Heart left ventricle (tissue), 13 donors: ENCODE measurements around the gene LRRC27.

Source experiments
- POLR2A ChIP-seq, 2 donors: fragments of 450-650 bp; IDR thresholded peaks; one replicate each; pipeline ENCODE4 v1.6.1; 2017; ENCODE audit warnings: antibody characterized with exemption in 2 of 2, mild to moderate bottlenecking in 2 of 2, moderate library complexity in 2 of 2
- TF ChIP-seq, protein P1 (sequence below), 12 donors: fragments of 200-600 bp; sonication (generic) in 4 of 12; IDR thresholded peaks; one replicate each; pipeline versions ENCODE4 v1.5.0 to v1.8.0; 2018 to 2022; ENCODE audit warnings: antibody characterized with exemption in 12 of 12, mild to moderate bottlenecking in 5 of 12
- donor health status: ischemic (EF 13 %, LVEDD 7.1; RV severe dilation, severe dysfunction).
- donor health status: DM: no; HTN: yes; CAD: no.
- donor health status: DM: no; HTN: no; CAD: no.
- donor health status: ischemic (EF 25% LVEDD 6.9; RV normal size, moderate dysfunction).
- donor health status: ischemic (EF 25% LVEDD 5.7; RV mildly dilated, moderate dysfunction).
- donor health status: ischemic (EF 35%, LVEDD 5.7; RV mildly dilated, moderate dysfunction).
- donor health status: nonischemic (EF 11% LVEDD 7.7; RV severe dilation, severe dysfunction).
- donor health status: DM: yes; HTN: yes; CAD: no.
- donor health status: PGD.
- donor health status: ischemic (EF 29% LVEDD 5.4; RV normal size, mild dysfunction).
- donor health status: nonischemic (EF 23%, LVEDD 6.1; RV moderate dilation, normal function).

DNA sequence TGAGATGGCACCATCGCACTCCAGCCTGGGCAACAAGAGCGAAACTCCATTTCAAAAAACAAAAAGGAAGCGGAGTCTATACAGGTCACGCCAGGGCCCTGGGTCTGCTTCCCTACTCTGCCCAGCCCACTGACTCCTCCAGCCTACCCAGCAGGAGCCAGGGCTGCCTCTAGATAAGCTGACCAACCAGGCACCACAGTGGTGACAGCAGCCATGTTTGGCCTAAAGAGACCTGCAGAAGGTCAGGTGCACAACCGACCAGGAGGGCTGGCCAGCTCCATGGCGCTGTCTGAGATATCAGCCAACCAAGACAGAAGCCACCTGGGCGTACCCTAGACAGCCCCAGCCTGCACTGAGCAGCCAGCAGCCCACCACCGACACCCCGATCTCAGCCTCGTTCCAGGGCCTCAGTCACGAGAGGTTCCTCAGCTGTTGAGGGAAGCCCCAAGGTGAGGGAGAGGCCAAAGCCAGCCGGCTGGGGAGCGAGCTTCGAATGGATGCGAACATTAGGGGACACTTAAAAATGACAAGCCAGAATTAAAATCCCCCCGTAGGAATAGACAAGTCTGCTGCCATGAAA, 40.6 kb downstream of the LRRC27 start:
- no peak for TF ChIP-seq POLR2A (IDR thresholded peaks at IDR 0.05)
- TF ChIP-seq, protein P1, sequence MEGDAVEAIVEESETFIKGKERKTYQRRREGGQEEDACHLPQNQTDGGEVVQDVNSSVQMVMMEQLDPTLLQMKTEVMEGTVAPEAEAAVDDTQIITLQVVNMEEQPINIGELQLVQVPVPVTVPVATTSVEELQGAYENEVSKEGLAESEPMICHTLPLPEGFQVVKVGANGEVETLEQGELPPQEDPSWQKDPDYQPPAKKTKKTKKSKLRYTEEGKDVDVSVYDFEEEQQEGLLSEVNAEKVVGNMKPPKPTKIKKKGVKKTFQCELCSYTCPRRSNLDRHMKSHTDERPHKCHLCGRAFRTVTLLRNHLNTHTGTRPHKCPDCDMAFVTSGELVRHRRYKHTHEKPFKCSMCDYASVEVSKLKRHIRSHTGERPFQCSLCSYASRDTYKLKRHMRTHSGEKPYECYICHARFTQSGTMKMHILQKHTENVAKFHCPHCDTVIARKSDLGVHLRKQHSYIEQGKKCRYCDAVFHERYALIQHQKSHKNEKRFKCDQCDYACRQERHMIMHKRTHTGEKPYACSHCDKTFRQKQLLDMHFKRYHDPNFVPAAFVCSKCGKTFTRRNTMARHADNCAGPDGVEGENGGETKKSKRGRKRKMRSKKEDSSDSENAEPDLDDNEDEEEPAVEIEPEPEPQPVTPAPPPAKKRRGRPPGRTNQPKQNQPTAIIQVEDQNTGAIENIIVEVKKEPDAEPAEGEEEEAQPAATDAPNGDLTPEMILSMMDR (IDR thresholded peaks at IDR 0.05), result no peak
